Stomach smooth muscle (tissue), 2 donors: ENCODE results near the gene PNPLA2.

Experiments used
- H3K27ac ChIP-seq: one replicate; pipeline ENCODE4 v1.7.0; 2013; ENCODE audit warnings: mild to moderate bottlenecking, low read length, inconsistent platforms
- H3K27me3 ChIP-seq, 2 donors: one replicate each; pipeline ENCODE4 v1.7.0; 2013; ENCODE audit warnings: low read length in 2 of 2; ENCODE audit not compliant: insufficient read depth in 2 of 2, control insufficient read depth in 1 of 2
- H3K36me3 ChIP-seq, 2 donors: one replicate each; pipeline ENCODE4 v1.7.0; 2013; ENCODE audit warnings: low read length in 2 of 2; ENCODE audit not compliant: control insufficient read depth in 2 of 2, insufficient read depth in 2 of 2
- H3K4me1 ChIP-seq: one replicate; pipeline ENCODE4 v1.7.0; 2013; ENCODE audit warnings: low read length; ENCODE audit not compliant: control insufficient read depth, insufficient read depth
- H3K4me3 ChIP-seq, 2 donors: one replicate each; pipeline ENCODE4 v1.7.0; 2013; ENCODE audit warnings: low read length in 2 of 2
- H3K9ac ChIP-seq, 2 donors: one replicate each; pipeline ENCODE4 v1.7.0; 2013; ENCODE audit warnings: low read length in 2 of 2, mild to moderate bottlenecking in 1 of 2
- H3K9me3 ChIP-seq, 2 donors: one replicate each; pipeline ENCODE4 v1.7.0; 2013; ENCODE audit warnings: low read length in 2 of 2; ENCODE audit not compliant: control insufficient read depth in 2 of 2
- donor health status: healthy.
- donor health status: Pancreatic carcinoma.

PNPLA2 gene

DNA sequence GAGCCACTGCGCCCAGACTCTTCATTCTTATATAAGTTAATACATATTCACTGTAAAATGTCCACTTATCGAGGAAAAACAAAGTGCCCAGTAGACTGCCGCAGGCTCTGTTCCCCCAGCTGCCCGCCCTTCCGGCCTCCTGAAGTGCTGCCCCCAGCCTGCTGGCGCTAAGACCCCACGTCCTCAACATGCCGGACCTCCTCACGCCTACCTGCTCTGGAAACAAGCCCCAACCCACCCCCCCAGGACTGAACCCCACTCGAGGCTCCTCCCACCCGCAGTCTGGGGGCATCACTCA, 42.5 kb upstream of the PNPLA2 start:
- H3K4me3 ChIP-seq, result peak overlapping the region; percentile 81 to 84
- peak overlapping the region in 1 of 2 donors; percentile 84 for H3K9ac ChIP-seq
- H3K4me1 ChIP-seq, result peaks cover 45% of the 10 kb centered on the region
- peaks cover 0 to 7% of the 10 kb centered on the region in 2 donors for H3K36me3 ChIP-seq
- no peaks in the 10 kb centered on the region for H3K9me3 ChIP-seq
- no peak overlapping the region for H3K27ac ChIP-seq
- no peaks in the 10 kb centered on the region for H3K27me3 ChIP-seq

DNA sequence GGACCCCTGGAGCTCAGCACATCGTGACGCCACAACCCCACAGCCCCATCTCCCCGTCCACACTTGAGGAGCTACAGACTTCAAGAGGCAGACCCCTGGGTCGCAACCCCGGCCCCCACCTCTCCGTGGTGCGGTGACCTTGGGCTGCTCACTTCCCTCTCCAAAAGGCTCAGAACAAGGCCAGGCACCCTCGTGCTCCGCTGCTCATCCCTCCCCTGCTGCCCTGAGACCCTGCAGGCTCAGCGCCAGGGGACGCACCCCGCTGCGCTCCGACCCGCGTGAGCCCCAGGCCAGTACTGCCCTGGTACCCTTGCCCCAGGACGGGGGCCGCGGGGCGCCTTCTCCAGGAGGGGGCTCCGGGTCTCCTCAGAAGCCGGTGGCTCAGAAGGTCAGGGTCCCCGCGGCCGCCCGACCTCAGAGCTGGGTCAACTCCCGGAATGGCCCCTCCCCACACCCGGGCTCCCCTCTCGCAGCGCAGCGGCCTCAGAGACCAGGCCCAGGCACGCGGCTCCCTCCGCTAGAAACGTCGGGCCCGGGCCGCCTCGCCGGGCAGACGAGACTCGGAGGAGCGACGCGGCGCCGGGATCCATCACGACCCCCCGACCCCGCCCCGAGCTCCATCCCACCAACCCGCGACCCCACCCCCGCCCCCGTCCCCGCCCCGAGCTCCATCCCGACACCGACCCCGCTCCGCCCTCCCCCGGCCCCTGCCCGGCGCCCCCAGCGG, 42.0 kb upstream of the PNPLA2 start:
- peaks cover 0 to 7% of the 10 kb centered on the region in 2 donors for H3K36me3 ChIP-seq
- H3K4me1 ChIP-seq, result peaks cover 45% of the 10 kb centered on the region

GRCh38 chr11:777288-778255, 41.1 kb upstream of the PNPLA2 start, which contains the start of gene GATD1:
Gene GATD1 (minus strand): TSS chr11:777487. CDS start chr11:777462, 25 bp downstream.
- H3K4me1 ChIP-seq, result peaks cover 44% of the 10 kb centered on the region
- peak within 1 kb of the TSS; percentile 81 to 84 for H3K4me3 ChIP-seq
- H3K27ac ChIP-seq, result no peak within 1 kb of the TSS
- no peaks in the 10 kb centered on the region for H3K9me3 ChIP-seq
- peaks cover 0 to 7% of the 10 kb centered on the region in 2 donors for H3K36me3 ChIP-seq
- H3K9ac ChIP-seq, result peak within 1 kb of the TSS; percentile 69 to 84
- H3K27me3 ChIP-seq, result no peaks in the 10 kb centered on the region

More for the DNA sequence above, 42.0 kb upstream of the PNPLA2 start:
- Histone ChIP-seq H3K4me3 (peak overlapping the region; percentile 81 to 84), H3K9me3 (no peaks in the 10 kb centered on the region), H3K27me3 (no peaks in the 10 kb centered on the region), H3K9ac (peak overlapping the region; percentile 69 to 84), H3K27ac (no peak overlapping the region)

DNA sequence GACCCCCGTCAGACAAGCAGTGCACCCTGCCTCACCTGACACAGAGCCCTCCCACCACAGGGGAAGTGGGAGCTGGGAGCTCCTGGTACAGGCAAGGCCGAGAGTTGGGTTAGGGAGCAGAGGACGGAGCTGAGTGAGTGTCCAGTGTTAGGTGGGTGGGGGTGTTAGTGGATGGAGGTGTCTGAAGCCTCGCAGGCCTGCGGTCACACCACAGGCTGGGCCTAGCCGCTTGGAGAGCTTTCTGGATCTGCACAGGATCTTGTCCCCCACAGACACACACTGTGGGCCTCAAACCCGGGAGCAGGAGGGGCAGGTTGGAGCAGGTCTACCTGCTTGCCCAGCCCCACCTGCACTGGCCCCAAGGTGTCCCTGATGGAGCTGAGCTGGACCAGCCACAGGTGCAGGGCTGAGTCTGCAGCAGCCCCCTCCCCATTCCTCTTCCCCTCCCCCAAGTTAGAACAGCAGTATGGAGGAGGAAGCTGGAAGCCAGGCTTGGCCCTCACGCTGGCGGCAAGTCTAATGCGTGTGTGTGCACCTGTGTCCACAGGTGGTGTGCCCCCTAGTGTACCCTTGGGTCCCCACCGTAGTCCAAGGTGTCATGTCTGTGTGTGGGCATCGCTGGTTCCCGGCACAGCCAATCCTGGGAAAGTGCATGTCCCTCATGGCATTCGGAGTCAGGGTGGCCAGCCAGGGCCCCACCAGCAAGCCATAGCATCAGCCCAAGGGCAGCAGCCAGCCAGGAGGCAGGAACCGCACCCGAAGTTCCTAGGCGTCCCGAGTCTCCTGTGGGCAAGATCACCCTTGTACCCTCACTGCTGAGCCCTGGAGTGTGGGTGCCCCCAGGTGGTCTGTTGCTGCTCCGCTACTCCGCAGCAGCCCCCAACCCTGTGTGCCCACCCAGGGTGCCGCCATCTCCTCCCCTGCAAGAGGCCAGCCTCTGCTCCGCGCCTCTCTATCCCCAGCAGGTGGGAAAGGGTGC, 39.4 kb upstream of the PNPLA2 start:
- Histone ChIP-seq H3K9ac (no peak overlapping the region), H3K27me3 (no peaks in the 10 kb centered on the region), H3K27ac (no peak overlapping the region), H3K4me1 (peaks cover 42% of the 10 kb centered on the region), H3K9me3 (no peaks in the 10 kb centered on the region), H3K36me3 (peaks cover 0 to 2% of the 10 kb centered on the region in 2 donors), H3K4me3 (no peak overlapping the region)

DNA sequence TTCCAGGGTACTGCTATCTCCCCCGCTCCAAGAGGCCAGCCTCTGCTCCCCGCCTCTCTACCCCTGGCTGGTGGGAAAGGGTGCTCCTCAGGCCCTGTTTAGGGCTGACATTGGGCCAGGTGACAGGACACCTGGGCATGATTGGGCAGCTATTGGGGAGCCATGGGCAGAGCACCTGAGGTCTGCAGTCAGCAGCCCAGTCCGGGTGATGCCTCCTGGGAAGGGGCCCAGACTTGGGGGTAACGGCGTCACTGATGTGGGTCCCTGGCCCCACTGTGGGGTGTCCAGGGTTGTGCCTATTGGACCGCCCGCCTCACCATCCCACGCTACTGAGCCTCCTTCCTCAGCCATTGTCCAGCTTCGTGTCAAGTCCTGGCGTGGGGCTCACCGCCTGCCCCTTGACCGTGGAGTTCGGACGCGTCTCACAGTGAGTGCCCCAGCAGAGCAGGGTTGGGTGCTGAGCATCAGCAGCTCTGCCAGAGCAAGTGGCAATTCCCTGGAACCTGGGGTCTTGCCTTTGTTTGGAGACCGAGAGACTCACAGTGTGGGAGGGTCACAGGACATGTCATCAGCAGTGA, 38.7 kb upstream of the PNPLA2 start:
- Histone ChIP-seq H3K27ac (no peak overlapping the region), H3K36me3 (peaks cover 0 to 2% of the 10 kb centered on the region in 2 donors), H3K9me3 (no peaks in the 10 kb centered on the region), H3K27me3 (no peaks in the 10 kb centered on the region), H3K9ac (no peak overlapping the region), H3K4me3 (no peak overlapping the region), H3K4me1 (peaks cover 38% of the 10 kb centered on the region)

- H3K4me3 ChIP-seq, result no peak overlapping the region
- H3K9ac ChIP-seq, result no peak overlapping the region
- H3K27ac ChIP-seq, result no peak overlapping the region
- H3K9me3 ChIP-seq, result no peaks in the 10 kb centered on the region
- H3K4me1 ChIP-seq, result peaks cover 20% of the 10 kb centered on the region
- peaks cover 0 to 2% of the 10 kb centered on the region in 2 donors for H3K36me3 ChIP-seq
- H3K27me3 ChIP-seq, result no peaks in the 10 kb centered on the region
Measured at GRCh38 chr11:782264-783174, 36.2 kb upstream of the PNPLA2 start.

DNA sequence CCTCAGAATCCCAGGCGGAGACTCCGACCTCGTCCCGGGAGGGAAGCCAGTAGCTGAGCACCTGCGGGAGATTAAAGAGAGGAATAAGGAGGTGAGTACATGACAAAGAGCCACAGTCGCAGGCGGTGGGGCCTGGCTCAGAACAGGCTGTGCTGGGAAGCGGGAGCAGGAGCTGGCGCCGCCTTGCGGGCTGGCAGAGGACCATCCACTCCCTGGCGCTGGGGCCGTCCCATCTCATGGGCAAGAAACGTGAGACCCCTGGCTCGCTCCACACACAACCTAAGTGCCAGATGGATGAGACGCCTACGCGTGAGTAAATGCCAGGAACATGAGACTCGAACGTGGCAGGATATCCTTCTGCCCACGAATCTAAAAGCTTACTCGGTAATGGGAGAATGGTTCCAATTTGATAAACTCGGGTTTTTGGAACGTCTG, 35.1 kb upstream of the PNPLA2 start:
- Histone ChIP-seq H3K9me3 (no peaks in the 10 kb centered on the region), H3K9ac (peak overlapping the region; percentile 6 to 36), H3K4me1 (peaks cover 14% of the 10 kb centered on the region), H3K27ac (no peak overlapping the region), H3K4me3 (peak overlapping the region in 1 of 2 donors; percentile 29), H3K36me3 (peaks cover 0 to 2% of the 10 kb centered on the region in 2 donors), H3K27me3 (no peaks in the 10 kb centered on the region)

DNA sequence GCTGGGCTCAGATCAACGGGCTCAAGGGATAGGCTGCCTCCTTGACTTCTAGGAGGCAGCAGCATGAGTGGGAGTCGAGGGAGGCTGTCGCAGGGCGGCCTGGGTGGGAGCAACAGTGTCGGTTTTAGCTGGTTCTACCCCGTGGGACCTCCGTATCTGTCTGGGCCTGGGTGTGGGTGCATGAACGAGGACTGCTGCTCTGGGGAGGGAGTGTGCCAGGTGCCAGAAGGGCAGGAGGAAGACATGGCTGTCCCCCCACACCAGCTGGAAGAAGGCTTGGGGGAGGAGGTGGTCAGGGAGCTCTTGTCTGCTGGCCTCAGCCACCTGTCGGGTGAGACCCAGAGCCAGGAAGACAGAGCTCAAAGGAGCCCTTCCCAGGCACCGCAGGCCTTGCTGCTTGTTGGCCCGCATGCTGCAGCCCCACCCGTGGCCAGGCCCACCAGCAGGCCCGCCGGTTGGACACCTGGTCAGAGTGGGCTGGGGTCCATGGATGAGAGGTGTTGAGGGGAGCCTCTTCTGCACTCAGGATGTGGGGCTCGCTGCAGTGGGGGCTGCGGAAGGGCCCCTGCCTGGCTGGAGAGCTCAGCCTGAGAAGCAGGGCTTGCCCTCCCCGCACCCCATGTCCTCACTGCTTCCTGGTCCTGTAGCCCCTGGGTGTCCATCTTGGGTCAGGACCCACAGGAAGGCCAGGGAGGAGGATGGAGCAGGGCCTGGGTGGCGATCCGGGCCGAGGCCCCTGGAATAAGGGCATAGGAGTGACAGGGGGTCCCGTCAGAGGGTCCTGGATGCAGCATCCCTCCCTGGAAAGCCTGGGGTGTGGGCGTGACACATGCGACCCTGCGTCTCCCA, 32.3 kb upstream of the PNPLA2 start:
- peaks cover 15 to 18% of the 10 kb centered on the region in 2 donors for H3K27me3 ChIP-seq
- no peak overlapping the region for H3K4me3 ChIP-seq
- H3K9me3 ChIP-seq, result no peaks in the 10 kb centered on the region
- no peaks in the 10 kb centered on the region for H3K36me3 ChIP-seq
- H3K9ac ChIP-seq, result no peak overlapping the region
- peaks cover 11% of the 10 kb centered on the region for H3K4me1 ChIP-seq
- H3K27ac ChIP-seq, result no peak overlapping the region
